GM23338 (cell line): Measurements from ENCODE around the gene PHACTR1. TPM values are rescaled to one million over a fixed set of nuclear protein-coding genes. Genes with fewer than 3 reads are reported as not detected.

Experiments used
- ATAC-seq: fragments of 200-7000 bp; cut with Tn5 transposase; 3 replicates; pipeline ENCODE4 v1.9.1; 2020
- DNase-seq: peaks from one replicate; pipeline ENCODE4 v3.0.0-alpha.2; 2015; ENCODE audit warnings: low spot score
- H2AFZ ChIP-seq: fragments of 200-600 bp; sonication (generic); 2 replicates; pipeline ENCODE4 v1.8.0; 2016; ENCODE audit warnings: antibody characterized with exemption, mild to moderate bottlenecking, moderate library complexity
- H3F3A ChIP-seq: fragments of 200-600 bp; sonication (generic); replicated peaks from 2 replicates; pipeline ENCODE4 v1.8.0; 2017; ENCODE audit warnings: antibody characterized with exemption, mixed run types, low read depth
- H3K27ac ChIP-seq: fragments of 200-600 bp; sonication (generic); 2 replicates; pipeline ENCODE4 v1.6.1; 2016; ENCODE audit warnings: low read depth
- H3K27me3 ChIP-seq: fragments of 200-600 bp; sonication (generic); 2 replicates; pipeline ENCODE4 v1.8.0; 2016; ENCODE audit warnings: mild to moderate bottlenecking, mixed run types, moderate library complexity; ENCODE audit not compliant: insufficient read depth
- H3K36me3 ChIP-seq: fragments of 200-600 bp; sonication (generic); 2 replicates; pipeline ENCODE4 v1.8.0; 2016; ENCODE audit warnings: mild to moderate bottlenecking; ENCODE audit not compliant: insufficient read depth
- H3K4me1 ChIP-seq: fragments of 200-600 bp; sonication (generic); 2 replicates; pipeline ENCODE4 v1.8.0; 2016; ENCODE audit warnings: mild to moderate bottlenecking, moderate library complexity; ENCODE audit not compliant: insufficient read depth
- H3K4me2 ChIP-seq: fragments of 200-600 bp; sonication (generic); 2 replicates; pipeline ENCODE4 v1.7.1; 2017; ENCODE audit warnings: mixed run types
- H3K4me3 ChIP-seq: fragments of 200-600 bp; sonication (generic); 2 replicates; pipeline ENCODE4 v1.6.1; 2016; ENCODE audit warnings: mixed run types
- H3K79me2 ChIP-seq: fragments of 200-600 bp; sonication (generic); replicated peaks from 2 replicates; pipeline ENCODE4 v1.8.0; 2017; ENCODE audit warnings: mild to moderate bottlenecking; ENCODE audit not compliant: insufficient read depth
- H3K9me2 ChIP-seq: fragments of 200-600 bp; sonication (generic); 2 replicates; pipeline ENCODE4 v1.8.0; 2017; ENCODE audit not compliant: insufficient read depth
- H4K20me1 ChIP-seq: fragments of 200-600 bp; sonication (generic); replicated peaks from 2 replicates; pipeline ENCODE4 v1.8.0; 2017; ENCODE audit warnings: mild to moderate bottlenecking; ENCODE audit not compliant: insufficient read depth
- H3K27ac Mint-ChIP-seq: 2 replicates; pipeline ENCODE4 v1.8.0; 2020; ENCODE audit warnings: inconsistent platforms, mild to moderate bottlenecking, moderate library complexity, mixed read lengths
- H3K27me3 Mint-ChIP-seq: 3 replicates; pipeline ENCODE4 v1.8.0; 2022; ENCODE audit warnings: low read depth, mild to moderate bottlenecking, moderate library complexity, mixed read lengths, inconsistent platforms; ENCODE audit not compliant: insufficient read depth, poor library complexity
- H3K36me3 Mint-ChIP-seq: 3 replicates; pipeline ENCODE4 v1.8.0; 2021; ENCODE audit warnings: low read depth, mild to moderate bottlenecking, inconsistent platforms, moderate library complexity, mixed read lengths
- H3K4me1 Mint-ChIP-seq: 3 replicates; pipeline ENCODE4 v1.8.0; 2020; ENCODE audit warnings: mild to moderate bottlenecking, inconsistent platforms, mixed read lengths
- H3K4me3 Mint-ChIP-seq: 3 replicates; pipeline ENCODE4 v1.8.0; 2021; ENCODE audit warnings: moderate library complexity, mild to moderate bottlenecking, inconsistent platforms, mixed read lengths
- H3K9me3 Mint-ChIP-seq: 3 replicates; pipeline ENCODE4 v1.8.0; 2020; ENCODE audit warnings: moderate library complexity, mild to moderate bottlenecking, inconsistent platforms, mixed read lengths
- CREB1 ChIP-seq: fragments of 250-450 bp; sonication (Bioruptor Pico); IDR thresholded peaks from 2 replicates; pipeline ENCODE4 v1.5.0; 2020; ENCODE audit warnings: low read depth, mild to moderate bottlenecking, moderate library complexity
- EZH2phosphoT487 ChIP-seq: fragments of 200-600 bp; sonication (generic); IDR thresholded peaks from one replicate; pipeline ENCODE4 v1.8.1; 2018; ENCODE audit warnings: antibody characterized with exemption; ENCODE audit not compliant: unreplicated experiment
- NANOG ChIP-seq: IDR thresholded peaks from 2 replicates; pipeline ENCODE4 v1.6.1; 2016; ENCODE audit warnings: antibody characterized with exemption, borderline replicate concordance
- POLR2AphosphoS5 ChIP-seq: IDR thresholded peaks from 2 replicates; pipeline ENCODE4 v1.6.1; 2016; ENCODE audit warnings: antibody characterized with exemption, low read depth
- polyA plus RNA-seq: library from polyadenylated mRNA; unstranded; fragments of >200 nt; fragmentation: Nextera tagmentation; extraction: Ambion mirVana; gene quantifications from 2 replicates; pipeline ENCODE4 v1.2.1, GENCODE V29; 2016
- total RNA-seq: library from RNA; depleted of rRNA; stranded (reverse); fragments of >200 nt; shearing (Covaris generic); gene quantifications from 2 replicates; pipeline ENCODE4 v1.2.3, GENCODE V29; 2014
- TF ChIP-seq, protein P1 (sequence below): fragments of 250-450 bp; sonication (Bioruptor Pico); IDR thresholded peaks from 2 replicates; pipeline ENCODE4 v1.5.0; 2020; ENCODE audit warnings: mild to moderate bottlenecking, moderate library complexity
- TF ChIP-seq, protein P2 (sequence below): IDR thresholded peaks from one replicate; pipeline ENCODE4 v1.6.1; 2018; ENCODE audit warnings: antibody characterized with exemption; ENCODE audit not compliant: unreplicated experiment

Gene PHACTR1
- total and polyA plus RNA-seq, 2 experiments from 2014 or later: 5.9 to 19.3 TPM

DNA sequence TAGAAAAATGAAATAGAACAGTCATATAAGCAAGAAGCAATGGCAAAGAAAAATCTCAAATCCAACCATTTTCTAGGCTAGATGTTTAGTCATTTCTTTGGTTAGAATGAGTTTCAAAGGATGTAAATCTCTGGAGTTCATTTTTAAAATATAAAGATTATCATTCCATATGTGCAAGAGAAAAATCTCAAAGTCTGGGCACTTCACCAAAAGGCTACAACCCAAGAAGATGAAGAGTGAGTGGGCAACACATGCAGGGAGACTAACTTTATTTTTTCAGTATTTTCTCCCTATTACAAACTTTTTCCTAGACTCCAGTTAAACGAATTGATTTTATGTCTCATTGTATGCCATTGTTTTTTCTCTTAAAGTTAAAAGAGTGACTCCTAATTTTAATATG, 83.6 kb downstream of the PHACTR1 start (continued):
- no peak for TF ChIP-seq EZH2phosphoT487
- TF ChIP-seq, protein P1, sequence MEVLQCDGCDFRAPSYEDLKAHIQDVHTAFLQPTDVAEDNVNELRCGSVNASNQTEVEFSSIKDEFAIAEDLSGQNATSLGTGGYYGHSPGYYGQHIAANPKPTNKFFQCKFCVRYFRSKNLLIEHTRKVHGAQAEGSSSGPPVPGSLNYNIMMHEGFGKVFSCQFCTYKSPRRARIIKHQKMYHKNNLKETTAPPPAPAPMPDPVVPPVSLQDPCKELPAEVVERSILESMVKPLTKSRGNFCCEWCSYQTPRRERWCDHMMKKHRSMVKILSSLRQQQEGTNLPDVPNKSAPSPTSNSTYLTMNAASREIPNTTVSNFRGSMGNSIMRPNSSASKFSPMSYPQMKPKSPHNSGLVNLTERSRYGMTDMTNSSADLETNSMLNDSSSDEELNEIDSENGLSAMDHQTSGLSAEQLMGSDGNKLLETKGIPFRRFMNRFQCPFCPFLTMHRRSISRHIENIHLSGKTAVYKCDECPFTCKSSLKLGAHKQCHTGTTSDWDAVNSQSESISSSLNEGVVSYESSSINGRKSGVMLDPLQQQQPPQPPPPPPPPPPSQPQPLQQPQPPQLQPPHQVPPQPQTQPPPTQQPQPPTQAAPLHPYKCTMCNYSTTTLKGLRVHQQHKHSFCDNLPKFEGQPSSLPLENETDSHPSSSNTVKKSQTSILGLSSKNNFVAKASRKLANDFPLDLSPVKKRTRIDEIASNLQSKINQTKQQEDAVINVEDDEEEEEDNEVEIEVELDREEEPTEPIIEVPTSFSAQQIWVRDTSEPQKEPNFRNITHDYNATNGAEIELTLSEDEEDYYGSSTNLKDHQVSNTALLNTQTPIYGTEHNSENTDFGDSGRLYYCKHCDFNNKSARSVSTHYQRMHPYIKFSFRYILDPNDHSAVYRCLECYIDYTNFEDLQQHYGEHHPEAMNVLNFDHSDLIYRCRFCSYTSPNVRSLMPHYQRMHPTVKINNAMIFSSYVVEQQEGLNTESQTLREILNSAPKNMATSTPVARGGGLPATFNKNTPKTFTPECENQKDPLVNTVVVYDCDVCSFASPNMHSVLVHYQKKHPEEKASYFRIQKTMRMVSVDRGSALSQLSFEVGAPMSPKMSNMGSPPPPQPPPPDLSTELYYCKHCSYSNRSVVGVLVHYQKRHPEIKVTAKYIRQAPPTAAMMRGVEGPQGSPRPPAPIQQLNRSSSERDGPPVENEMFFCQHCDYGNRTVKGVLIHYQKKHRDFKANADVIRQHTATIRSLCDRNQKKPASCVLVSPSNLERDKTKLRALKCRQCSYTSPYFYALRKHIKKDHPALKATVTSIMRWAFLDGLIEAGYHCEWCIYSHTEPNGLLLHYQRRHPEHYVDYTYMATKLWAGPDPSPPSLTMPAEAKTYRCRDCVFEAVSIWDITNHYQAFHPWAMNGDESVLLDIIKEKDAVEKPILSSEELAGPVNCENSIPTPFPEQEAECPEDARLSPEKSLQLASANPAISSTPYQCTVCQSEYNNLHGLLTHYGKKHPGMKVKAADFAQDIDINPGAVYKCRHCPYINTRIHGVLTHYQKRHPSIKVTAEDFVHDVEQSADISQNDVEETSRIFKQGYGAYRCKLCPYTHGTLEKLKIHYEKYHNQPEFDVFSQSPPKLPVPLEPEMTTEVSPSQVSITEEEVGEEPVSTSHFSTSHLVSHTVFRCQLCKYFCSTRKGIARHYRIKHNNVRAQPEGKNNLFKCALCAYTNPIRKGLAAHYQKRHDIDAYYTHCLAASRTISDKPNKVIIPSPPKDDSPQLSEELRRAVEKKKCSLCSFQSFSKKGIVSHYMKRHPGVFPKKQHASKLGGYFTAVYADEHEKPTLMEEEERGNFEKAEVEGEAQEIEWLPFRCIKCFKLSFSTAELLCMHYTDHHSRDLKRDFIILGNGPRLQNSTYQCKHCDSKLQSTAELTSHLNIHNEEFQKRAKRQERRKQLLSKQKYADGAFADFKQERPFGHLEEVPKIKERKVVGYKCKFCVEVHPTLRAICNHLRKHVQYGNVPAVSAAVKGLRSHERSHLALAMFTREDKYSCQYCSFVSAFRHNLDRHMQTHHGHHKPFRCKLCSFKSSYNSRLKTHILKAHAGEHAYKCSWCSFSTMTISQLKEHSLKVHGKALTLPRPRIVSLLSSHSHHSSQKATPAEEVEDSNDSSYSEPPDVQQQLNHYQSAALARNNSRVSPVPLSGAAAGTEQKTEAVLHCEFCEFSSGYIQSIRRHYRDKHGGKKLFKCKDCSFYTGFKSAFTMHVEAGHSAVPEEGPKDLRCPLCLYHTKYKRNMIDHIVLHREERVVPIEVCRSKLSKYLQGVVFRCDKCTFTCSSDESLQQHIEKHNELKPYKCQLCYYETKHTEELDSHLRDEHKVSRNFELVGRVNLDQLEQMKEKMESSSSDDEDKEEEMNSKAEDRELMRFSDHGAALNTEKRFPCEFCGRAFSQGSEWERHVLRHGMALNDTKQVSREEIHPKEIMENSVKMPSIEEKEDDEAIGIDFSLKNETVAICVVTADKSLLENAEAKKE: no peak
- no peak for TF ChIP-seq NANOG
- TF ChIP-seq CREB1 (CRISPR knock-in tag): no peak

DNA sequence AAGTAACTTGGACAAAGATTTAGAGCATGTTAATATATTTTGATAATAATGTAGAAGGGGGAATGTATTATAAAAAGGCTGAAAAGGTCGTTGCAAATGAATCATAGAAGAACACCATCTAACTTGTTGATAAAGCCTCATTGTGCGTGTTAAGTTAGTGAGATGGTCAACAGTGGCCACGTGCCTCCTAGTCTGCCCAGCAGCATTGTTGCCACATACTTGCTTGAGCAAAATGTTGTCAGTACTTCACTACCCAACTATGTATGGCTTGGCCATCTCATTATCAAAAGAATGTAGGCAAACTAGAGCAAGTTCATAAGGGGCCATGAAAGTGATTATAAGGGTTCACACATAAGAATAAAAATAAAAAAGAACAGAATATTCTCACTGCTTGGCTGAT, 84.6 kb downstream of the PHACTR1 start:
- Histone ChIP-seq H3K4me2 (no peak overlapping the region), H3K9me2 (no peaks in the 10 kb centered on the region), H2AFZ (no peak overlapping the region), H3F3A (no peaks in the 10 kb centered on the region), H3K79me2 (no peaks in the 10 kb centered on the region), H3K27ac (no peak overlapping the region), H3K4me3 (no peak overlapping the region), H4K20me1 (no peaks in the 10 kb centered on the region), H3K27me3 (no peaks in the 10 kb centered on the region), H3K36me3 (no peaks in the 10 kb centered on the region), H3K4me1 (no peaks in the 10 kb centered on the region)
- Mint-ChIP-seq H3K27me3 (peaks cover 1% of the 10 kb centered on the region), H3K9me3 (no peaks in the 10 kb centered on the region), H3K27ac (no peak overlapping the region), H3K36me3 (no peaks in the 10 kb centered on the region), H3K4me3 (no peak overlapping the region), H3K4me1 (peaks cover 2% of the 10 kb centered on the region; the same call in 1 of the 3 replicates)
- ATAC-seq (no peak), DNase-seq (no peak)
- TF ChIP-seq, protein P2, sequence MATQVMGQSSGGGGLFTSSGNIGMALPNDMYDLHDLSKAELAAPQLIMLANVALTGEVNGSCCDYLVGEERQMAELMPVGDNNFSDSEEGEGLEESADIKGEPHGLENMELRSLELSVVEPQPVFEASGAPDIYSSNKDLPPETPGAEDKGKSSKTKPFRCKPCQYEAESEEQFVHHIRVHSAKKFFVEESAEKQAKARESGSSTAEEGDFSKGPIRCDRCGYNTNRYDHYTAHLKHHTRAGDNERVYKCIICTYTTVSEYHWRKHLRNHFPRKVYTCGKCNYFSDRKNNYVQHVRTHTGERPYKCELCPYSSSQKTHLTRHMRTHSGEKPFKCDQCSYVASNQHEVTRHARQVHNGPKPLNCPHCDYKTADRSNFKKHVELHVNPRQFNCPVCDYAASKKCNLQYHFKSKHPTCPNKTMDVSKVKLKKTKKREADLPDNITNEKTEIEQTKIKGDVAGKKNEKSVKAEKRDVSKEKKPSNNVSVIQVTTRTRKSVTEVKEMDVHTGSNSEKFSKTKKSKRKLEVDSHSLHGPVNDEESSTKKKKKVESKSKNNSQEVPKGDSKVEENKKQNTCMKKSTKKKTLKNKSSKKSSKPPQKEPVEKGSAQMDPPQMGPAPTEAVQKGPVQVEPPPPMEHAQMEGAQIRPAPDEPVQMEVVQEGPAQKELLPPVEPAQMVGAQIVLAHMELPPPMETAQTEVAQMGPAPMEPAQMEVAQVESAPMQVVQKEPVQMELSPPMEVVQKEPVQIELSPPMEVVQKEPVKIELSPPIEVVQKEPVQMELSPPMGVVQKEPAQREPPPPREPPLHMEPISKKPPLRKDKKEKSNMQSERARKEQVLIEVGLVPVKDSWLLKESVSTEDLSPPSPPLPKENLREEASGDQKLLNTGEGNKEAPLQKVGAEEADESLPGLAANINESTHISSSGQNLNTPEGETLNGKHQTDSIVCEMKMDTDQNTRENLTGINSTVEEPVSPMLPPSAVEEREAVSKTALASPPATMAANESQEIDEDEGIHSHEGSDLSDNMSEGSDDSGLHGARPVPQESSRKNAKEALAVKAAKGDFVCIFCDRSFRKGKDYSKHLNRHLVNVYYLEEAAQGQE: no peak
- TF ChIP-seq, protein P1: no peak
- TF ChIP-seq POLR2AphosphoS5: no peak
- no peak for TF ChIP-seq CREB1 (CRISPR knock-in tag)
